Stimulated activated CD4-positive, alpha-beta T cell treated with anti-CD3 and anti-CD28 coated beads, TNF-alpha, amount 100 ng/mL, for 24 hours (primary cell): ENCODE measurements around the gene GGNBP2.

Experiments
- DNase-seq, 3 experiments: peaks; one replicate each; pipeline ENCODE4 v3.0.0-alpha.2; 2020; ENCODE audit warnings: low read depth in 3 of 3

GGNBP2 gene

GRCh38 chr17:36514856-36515255 is 29.9 kb upstream of the GGNBP2 start:
- no peak for DNase-seq

DNA sequence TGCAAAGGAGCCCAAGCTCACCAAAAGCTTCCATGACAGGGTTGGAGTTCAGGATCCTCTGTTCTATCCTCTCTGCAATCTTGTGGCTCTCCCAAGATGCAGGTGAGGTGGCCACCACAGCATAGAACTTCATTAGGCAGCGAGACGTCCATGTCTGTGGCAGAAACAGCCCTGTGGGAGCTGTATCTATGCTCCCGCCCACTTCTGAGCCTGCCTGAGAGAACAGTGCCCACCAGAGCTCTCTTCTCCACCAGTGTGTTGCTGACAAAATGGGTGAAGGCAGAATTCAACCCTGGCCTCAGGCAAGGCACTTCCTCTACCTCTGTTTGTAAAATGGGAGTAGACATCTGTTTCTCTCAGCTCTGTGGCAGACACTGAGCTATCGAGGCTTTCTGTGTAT is 28.9 kb upstream of the GGNBP2 start:
- no peak for DNase-seq

GRCh38 chr17:36523113-36523512 is 21.6 kb upstream of the GGNBP2 start:
- DNase-seq, result no peak

- no peak for DNase-seq
Observed at GRCh38 chr17:36524428-36524876, 20.3 kb upstream of the GGNBP2 start.

DNA sequence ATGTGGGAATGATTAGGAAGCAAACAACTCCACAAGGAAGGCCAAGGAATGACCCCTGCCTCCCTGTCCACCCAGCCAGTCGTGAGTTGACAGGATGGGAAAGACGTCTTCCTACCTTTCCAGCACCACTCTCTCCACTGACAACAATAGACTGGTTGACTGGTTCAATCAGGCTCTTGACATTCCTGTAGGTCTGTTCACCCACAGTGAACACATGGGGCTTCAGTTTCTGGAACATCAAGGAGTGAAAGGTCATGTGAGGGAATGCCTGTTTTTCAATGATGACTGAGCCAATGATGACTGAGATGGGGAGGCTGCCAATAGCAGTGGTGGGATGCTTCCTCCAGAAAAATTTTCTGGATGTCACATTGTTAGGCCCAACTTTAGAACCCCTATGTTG is 19.6 kb upstream of the GGNBP2 start:
- DNase-seq, result no peak

DNA sequence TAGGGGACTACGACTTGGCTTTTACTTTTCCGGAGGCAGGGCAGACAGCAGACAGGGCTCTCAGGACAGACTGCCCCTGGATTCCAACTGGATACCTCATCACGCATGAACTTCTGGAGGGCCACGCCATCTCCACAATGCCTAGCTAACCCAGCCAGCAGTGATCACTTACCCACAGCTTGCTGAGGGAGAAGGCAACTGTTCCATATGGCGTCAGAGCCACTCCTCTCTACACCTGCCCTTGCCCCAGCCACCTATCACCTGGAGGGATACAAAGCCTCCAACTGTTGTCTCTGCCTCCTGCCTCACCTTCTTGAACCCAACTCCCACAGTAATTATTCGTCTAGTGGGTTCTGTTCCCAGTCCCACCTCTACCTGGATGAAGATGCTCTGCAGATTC is 18.8 kb upstream of the GGNBP2 start:
- DNase-seq, result no peak

- DNase-seq, result no peak
Observed at GRCh38 chr17:36527621-36528250, 17.0 kb upstream of the GGNBP2 start.

- no peak for DNase-seq
Observed at GRCh38 chr17:36529121-36529520, 15.6 kb upstream of the GGNBP2 start.

DNA sequence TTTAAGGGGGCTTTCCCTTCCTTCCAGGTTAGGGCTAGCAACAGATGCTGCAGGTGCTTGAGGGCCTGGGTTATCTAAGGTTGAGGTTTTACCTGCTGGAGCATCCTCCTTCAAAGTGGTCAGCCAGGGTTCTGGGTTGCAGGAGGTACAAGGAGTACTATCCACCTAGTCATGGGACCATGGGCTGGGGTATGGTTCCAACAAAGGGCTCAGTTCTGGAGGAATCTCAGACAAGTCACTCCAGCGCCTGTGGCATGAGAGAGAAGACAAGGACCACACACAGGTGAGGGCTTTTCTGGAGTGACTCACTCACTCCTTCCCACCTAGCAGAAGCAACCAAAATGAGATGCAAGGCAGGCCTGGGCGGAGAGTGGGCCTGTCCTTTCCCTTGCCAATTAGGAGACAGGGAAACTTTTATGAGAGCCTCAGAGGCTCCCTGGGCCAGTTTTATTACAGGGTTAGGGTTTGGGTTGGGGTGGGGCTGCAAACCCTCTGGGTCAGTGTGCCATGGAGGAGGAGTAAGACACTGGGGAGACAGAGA is 12.2 kb upstream of the GGNBP2 start:
- no peak for DNase-seq

DNA sequence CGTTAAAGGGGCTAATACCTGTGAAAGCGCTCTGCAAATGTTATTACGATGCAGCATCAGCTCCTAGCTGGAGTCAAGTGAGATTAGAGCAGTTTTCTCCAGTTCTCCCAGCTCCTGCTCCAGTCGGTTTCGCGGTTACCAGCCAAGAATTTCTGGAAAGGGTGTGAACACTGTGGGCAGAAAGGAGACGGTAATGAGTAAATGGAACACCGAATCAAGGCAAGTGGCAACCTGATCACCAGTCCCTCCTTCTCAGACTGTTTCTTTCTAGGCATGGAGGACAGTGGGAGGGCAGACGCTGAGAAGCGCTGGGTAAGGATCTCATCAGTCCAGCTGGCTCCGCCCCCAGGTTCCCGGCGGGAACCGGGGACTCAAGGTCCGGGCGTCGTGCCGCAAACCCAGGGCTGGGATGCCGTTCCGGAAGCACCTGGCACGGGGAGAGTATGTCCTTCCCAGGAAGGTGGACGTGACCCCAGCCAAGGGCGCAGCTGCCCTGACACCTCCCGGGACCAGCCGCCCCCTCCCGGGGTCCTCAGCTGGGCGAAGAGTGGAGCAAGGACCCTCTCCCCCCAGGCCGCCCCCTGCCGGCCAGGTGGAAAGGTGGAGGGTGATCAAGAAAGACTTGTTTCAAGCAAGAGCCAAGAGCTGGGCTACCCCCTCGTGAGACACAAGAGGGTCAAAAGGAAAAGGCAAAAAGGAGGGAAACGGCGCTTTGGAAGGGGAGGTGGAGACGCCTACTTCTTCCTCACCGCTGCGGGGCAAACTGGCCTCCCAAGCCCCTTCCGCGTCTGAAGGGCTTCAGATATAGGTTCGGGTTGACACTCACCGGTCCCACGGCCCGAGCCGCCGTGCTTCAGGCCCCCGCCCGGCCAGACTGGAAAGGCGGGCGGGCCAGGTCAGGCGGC is 10.5 kb upstream of the GGNBP2 start:
- peak; percentile 22 to 59 (median 28) for DNase-seq

DNA sequence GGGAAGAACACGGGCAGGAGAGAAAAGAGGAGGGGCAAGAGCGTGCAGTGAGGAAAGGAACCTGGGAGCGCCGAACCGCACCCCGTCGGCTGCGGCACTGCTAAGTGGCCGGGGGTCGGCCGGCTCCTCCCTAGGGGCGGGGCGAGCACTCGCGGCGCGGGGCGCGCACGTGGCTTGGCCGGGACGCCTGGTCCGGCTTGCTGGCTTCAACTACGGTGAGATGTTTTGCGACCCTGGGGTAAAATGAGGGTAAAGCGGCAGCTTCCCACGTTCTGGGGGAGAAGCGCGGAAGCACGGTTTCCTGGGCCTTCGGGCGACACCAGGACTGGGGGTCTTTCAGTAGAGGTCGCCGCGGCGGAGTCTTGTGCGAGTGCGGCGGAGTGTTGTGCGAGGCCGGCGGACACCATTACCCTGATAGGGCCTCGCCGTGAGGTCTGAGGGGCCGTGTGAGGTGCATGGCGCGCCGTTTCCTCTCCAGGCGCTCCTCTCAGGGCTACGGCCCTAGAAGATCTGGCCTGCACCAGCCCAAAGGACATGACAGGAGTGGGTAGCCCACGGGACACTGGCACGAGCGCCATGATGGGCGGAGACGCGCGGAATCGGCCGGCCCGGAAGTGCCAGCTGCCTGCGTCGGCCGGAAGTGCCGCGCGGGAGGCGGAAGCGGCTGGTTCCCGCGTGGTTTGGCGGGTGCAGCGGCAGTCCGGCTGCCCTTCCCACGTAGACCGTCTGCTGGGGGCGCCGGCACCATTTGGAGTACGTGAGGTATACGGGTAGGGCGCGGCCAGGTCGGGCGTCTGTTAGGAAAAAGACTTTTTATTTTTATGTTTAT is 9.7 kb upstream of the GGNBP2 start, which contains the start of the genes MYO19 and PIGW:
Gene MYO19 (minus strand): TSS at position 29 of the 829 bp plus-strand sequence. CDS start 2,330 bp downstream, outside the sequence.
Gene PIGW (plus strand): TSS at position 148 of the 829 bp plus-strand sequence. CDS start 2,115 bp downstream, outside the sequence.
- DNase-seq, result peak; percentile 78 to 89 (median 79)

DNA sequence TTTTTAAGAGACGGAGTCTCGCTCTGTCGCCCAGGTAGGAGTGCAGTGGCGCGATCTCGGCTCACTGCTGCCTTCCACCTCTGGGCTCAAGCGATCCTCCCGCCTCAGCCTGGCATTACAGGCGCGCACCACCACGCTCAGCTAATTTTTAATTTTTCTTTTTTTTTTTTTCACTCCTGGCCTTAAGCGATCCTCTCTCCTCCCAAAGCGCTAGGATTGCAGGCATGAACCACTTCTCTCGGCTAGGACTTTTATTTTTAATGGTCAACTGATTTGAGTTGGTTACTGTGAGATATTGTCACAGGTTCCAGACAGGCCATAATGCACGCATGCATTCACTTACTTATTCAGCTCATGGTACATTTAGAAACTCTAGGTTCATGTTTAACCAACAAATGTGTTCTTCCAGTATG is 9.0 kb upstream of the GGNBP2 start:
- DNase-seq, result no peak

GRCh38 chr17:36540696-36541095 is 4.0 kb upstream of the GGNBP2 start:
- DNase-seq, result no peak

DNA sequence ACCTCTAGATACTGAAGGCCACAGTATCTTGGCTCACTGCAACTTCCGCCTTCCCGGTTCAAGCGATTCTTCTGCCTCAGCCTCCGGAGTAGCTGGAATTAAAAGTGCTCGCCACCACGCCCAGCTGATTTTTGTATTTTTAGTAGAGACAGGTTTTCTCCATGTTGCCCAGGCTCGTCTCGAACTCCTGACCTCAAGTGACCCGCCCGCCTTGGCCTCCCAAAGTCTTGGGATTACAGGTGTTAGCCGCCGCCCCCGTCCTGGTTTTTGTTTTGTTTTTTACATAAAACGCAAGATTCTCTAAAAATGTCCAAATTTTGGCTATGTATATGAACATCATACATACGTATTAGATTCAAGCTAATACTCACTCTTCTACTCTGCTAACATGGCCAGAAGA is 2.0 kb upstream of the GGNBP2 start:
- DNase-seq, result no peak

DNA sequence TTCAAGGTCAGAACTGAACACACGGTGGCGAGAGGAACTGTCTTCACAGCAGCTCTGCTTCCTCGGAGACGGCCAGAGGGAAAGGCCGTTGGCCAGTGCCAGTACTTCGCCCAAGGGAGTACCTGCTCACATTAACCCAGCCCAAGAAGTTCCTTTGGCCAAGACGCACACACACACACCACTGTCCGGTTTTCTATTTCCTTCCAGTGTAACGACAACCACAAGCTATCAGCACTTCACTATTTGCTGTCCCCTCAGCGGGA is 744 bp upstream of the GGNBP2 start:
- DNase-seq, result no peak

DNA sequence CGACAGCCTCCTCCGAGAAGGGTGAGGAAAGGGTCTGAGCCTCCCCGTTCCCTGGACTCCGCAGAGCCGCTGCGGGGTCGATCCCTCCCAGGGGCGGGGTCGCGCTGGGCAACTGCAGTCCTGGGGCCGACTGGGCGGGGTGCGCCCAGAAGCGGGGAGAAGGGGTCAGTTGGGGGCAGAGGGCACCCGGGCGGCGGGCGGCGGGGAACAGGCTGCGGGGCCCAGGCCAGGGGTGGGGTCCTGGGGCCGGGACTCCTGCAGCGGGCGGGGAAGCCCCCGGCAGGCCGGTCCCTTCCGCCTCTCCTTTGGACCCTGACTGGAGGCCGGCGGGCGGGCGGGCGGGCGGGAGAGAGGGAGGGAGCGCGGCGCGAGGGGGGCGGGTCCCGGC is 352 bp downstream of the GGNBP2 start:
- DNase-seq, result no peak

DNA sequence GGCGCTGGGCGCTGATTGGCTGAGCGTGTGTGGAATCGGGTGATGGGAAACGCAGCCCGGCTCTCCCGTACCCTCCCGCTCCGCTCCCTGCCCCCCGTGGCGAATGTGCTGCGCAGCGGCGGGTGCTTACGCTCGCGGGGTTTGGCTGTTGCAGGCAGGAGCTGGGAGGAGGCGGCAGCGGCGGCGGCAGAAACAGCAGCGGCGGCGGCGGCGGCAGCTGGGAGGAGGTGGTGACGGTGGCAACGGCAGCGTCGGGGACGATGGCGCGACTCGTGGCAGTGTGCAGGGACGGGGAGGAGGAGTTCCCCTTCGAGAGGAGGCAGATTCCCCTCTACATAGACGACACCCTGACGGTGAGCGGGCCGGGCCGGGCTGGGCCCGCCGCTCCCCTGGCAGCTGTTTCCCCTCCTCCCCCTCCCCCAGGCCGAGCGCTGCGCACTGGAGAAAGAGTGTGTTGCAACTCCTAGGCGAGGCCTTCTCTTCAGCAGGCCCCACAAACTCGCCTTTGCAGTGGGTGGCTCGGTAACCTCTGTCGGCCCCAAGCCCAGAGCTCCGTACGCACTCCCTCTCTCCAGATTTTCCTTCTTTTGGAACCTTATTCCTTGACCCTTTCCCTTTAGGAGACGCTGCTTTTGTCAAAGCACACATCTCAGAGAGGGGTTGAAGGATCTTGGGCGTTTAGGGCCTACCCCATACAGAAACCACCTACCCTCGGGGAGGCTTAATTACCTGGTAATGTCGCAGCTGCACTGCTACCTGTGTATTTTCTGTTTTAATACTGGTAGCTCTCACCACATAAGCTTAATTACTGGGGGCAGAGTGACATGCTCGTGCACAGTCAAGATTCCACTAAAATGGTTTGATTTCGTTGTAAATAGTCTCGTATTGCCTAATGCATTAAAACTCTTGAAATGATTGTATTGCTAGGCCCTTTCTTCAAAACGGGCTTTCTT is 1.0 kb downstream of the GGNBP2 start:
- DNase-seq, result peak; percentile 92 to 96 (median 93)

DNA sequence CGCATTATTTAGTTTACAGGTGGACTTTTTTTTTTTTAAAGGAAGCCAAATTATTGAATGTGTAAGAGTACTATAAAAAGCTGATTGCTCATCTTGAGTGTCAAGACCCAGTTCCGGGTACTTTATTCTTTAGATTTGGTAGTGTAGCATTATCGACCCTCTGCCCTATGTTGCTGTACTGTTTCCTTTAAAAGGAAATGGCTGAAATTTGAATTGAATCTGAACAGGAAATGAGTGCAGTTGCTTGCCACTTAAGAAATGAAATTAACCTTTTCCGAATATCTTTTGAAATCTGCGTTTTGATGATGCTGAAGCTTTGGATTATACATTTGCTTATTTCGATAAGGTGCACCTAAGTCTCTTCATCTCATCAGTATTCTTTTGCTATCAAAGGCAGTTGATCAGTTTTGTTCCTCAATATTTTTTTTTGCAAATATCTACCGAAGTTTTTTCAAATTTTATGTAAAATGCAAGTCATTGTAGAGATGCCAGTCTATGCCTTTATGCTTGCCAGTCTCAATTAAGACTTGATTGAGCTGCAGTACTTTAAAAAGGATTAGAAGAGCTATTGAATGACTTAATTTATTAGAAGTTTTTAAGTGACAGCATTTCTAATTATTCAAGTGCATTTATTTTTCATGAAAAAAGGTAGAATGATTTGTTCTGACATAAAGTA is 1.8 kb downstream of the GGNBP2 start:
- no peak for DNase-seq

DNA sequence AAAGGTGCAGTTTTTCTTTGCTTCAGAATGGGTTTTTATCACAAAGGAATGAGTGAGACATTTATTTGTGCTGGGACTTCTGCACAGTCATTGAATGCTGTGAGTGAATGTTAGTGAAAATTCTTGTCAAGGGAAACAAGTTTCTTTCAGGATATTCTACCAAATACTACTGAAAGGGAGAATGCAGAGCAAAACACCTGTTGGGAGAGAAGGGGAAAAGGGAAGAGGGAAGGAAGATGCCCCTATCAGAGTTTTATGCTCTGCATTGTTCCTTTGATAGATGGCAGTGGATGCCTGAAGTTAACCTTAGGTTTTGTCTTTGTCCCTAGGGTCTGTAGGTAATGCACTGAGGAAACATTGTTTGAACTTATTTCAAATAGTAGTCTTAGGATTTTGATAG is 3.1 kb downstream of the GGNBP2 start:
- DNase-seq, result no peak
